Measurements from ENCODE around the gene ERN1. TPM values are rescaled to one million over a fixed set of nuclear protein-coding genes. Genes with fewer than 3 reads are reported as not detected.

Gene ERN1
- total RNA-seq, 1 experiment from 2014 or later = 13.5 TPM

GRCh38 chr17:64096037-64096436, 33.9 kb downstream of the ERN1 start:
- Histone ChIP-seq H3K4me2 (ENCODE audit: low read length) (peak overlapping the region; percentile 66), H4K20me1 (ENCODE audit: low read length) (no peaks in the 10 kb centered on the region), H3K9me3 (ENCODE audit: low read length) (no peaks in the 10 kb centered on the region), H3K27ac (ENCODE audit: low read length) (peak overlapping the region; percentile 84), H2AFZ (ENCODE audit: low read length) (no peak overlapping the region), H3K27me3 (ENCODE audit: low read length) (no peaks in the 10 kb centered on the region), H3K9ac (ENCODE audit: low read length) (peak overlapping the region; percentile 42), H3K4me3 (ENCODE audit: low read length) (no peak overlapping the region), H3K79me2 (ENCODE audit: low read length) (0 out of 2 replicates have a peak, but pooled peaks cover 4% of the 10 kb centered on the region), H3F3A (ENCODE audit: low read length, unreplicated experiment) (peaks cover 13% of the 10 kb centered on the region), H3K36me3 (ENCODE audit: low read depth, low read length) (peaks cover 5% of the 10 kb centered on the region; the same call in 1 of the 2 replicates), H3K4me1 (ENCODE audit: insufficient read depth, low read length) (peaks cover 43% of the 10 kb centered on the region), H3K9me2 (replicated peaks; ENCODE audit: low read length) (no peaks in the 10 kb centered on the region)
- ATAC-seq (no peak), DNase-seq (no peak)
- TF ChIP-seq CTCF (conservative IDR thresholded peaks at IDR 0.05; ENCODE audit: low read depth, low read length) (no peak), EZH2 (IDR thresholded peaks at IDR 0.05; ENCODE audit: low read length, unreplicated experiment) (no peak), EZH2phosphoT487 (IDR thresholded peaks at IDR 0.05; ENCODE audit: borderline replicate concordance, low read length) (no peak)
- ChIA-PET CTCF (no interaction called here), POLR2A (ENCODE audit: unreplicated experiment) (interaction anchor here (0.6 kb wide), 1 partner anchor 20 kb away, joined by 3 read pairs; no protein-coding TSS in a partner anchor)
- BruUV-seq (replicated peaks) = no TSS peak
- intact Hi-C loops (cut with micrococcal nuclease) = loop anchor here (2.0 kb wide), 1 partner anchor 13 kb away; no protein-coding TSS in a partner anchor

- peak; percentile 67 for ATAC-seq
- H3F3A ChIP-seq (ENCODE audit: low read length, unreplicated experiment) = peaks cover 13% of the 10 kb centered on the region
- H3K79me2 ChIP-seq (ENCODE audit: low read length) = peaks cover 4% of the 10 kb centered on the region; the same call in 1 of the 2 replicates
- H3K4me2 ChIP-seq (ENCODE audit: low read length) = peak overlapping the region; percentile 66
- peak overlapping the region; percentile 42 for H3K9ac ChIP-seq (ENCODE audit: low read length)
- no peak overlapping the region for H2AFZ ChIP-seq (ENCODE audit: low read length)
- no peaks in the 10 kb centered on the region for H3K9me3 ChIP-seq (ENCODE audit: low read length)
- ChIA-PET POLR2A (ENCODE audit: unreplicated experiment) (no interaction called here), CTCF (interaction anchor here (0.8 kb wide), 1 partner anchor 38 kb away, joined by 5 read pairs; no protein-coding TSS in a partner anchor)
- DNase-seq = peak; percentile 94
- peaks cover 5% of the 10 kb centered on the region; the same call in 1 of the 2 replicates for H3K36me3 ChIP-seq (ENCODE audit: low read depth, low read length)
- H4K20me1 ChIP-seq (ENCODE audit: low read length) = no peaks in the 10 kb centered on the region
- intact Hi-C loops (cut with micrococcal nuclease) = no loop called here
- no TSS peak for BruUV-seq (replicated peaks)
- H3K27me3 ChIP-seq (ENCODE audit: low read length) = no peaks in the 10 kb centered on the region
- H3K9me2 ChIP-seq (replicated peaks; ENCODE audit: low read length) = no peaks in the 10 kb centered on the region
- peak overlapping the region; percentile 84 for H3K27ac ChIP-seq (ENCODE audit: low read length)
- TF ChIP-seq EZH2 (IDR thresholded peaks at IDR 0.05; ENCODE audit: low read length, unreplicated experiment) (no peak), EZH2phosphoT487 (IDR thresholded peaks at IDR 0.05; ENCODE audit: borderline replicate concordance, low read length) (no peak), CTCF (conservative IDR thresholded peaks at IDR 0.05; ENCODE audit: low read depth, low read length) (no peak)
- H3K4me3 ChIP-seq (ENCODE audit: low read length) = no peak overlapping the region
- peaks cover 44% of the 10 kb centered on the region for H3K4me1 ChIP-seq (ENCODE audit: insufficient read depth, low read length)
These were observed 34.6 kb downstream of the ERN1 start for GRCh38 chr17:64095144-64095882.

GRCh38 chr17:64094412-64094811, 35.5 kb downstream of the ERN1 start:
- Histone ChIP-seq H2AFZ (ENCODE audit: low read length) (no peak overlapping the region), H3K4me2 (ENCODE audit: low read length) (no peak overlapping the region), H3K4me3 (ENCODE audit: low read length) (no peak overlapping the region), H4K20me1 (ENCODE audit: low read length) (no peaks in the 10 kb centered on the region), H3K4me1 (ENCODE audit: insufficient read depth, low read length) (peaks cover 44% of the 10 kb centered on the region), H3K9ac (ENCODE audit: low read length) (no peak overlapping the region), H3K27me3 (ENCODE audit: low read length) (no peaks in the 10 kb centered on the region), H3K27ac (ENCODE audit: low read length) (peak overlapping the region; percentile 65; the same call in 1 of the 2 replicates), H3K79me2 (ENCODE audit: low read length) (peaks cover 4% of the 10 kb centered on the region; the same call in 1 of the 2 replicates), H3K36me3 (ENCODE audit: low read depth, low read length) (peaks cover 5% of the 10 kb centered on the region; the same call in 1 of the 2 replicates), H3K9me3 (ENCODE audit: low read length) (no peaks in the 10 kb centered on the region), H3K9me2 (replicated peaks; ENCODE audit: low read length) (no peaks in the 10 kb centered on the region), H3F3A (ENCODE audit: low read length, unreplicated experiment) (peaks cover 13% of the 10 kb centered on the region)
- DNase-seq (no peak), ATAC-seq (no peak)
- intact Hi-C loops (cut with micrococcal nuclease) = no loop called here
- ChIA-PET POLR2A (ENCODE audit: unreplicated experiment) (no interaction called here), CTCF (no interaction called here)
- TF ChIP-seq EZH2 (IDR thresholded peaks at IDR 0.05; ENCODE audit: low read length, unreplicated experiment) (no peak), EZH2phosphoT487 (IDR thresholded peaks at IDR 0.05; ENCODE audit: borderline replicate concordance, low read length) (no peak), CTCF (conservative IDR thresholded peaks at IDR 0.05; ENCODE audit: low read depth, low read length) (no peak)
- BruUV-seq (replicated peaks) = no TSS peak

Data from PC-3 (cell line).